Right atrium auricular region (tissue), 2 donors: ENCODE results near the gene ABCB11. TPM values are rescaled to one million over a fixed set of nuclear protein-coding genes. Genes with fewer than 3 reads are reported as not detected.

Experiments
- DNase-seq: peaks from one replicate; pipeline ENCODE4 v3.0.0-alpha.2; 2019; ENCODE audit warnings: low spot score
- H3K27ac ChIP-seq, 2 donors: fragments of 200-600 bp; sonication (generic); 1 replicate in 1 of 2; 2 replicates in 1 of 2; pipeline ENCODE4 v1.5.1; 2016 to 2019
- H3K27me3 ChIP-seq, 2 donors: fragments of 200-600 bp; sonication (generic); one replicate each; pipeline versions ENCODE4 v1.5.1 to v1.6.0; 2017 to 2019
- H3K36me3 ChIP-seq: fragments of 200-600 bp; sonication (generic); one replicate; pipeline ENCODE4 v1.5.1; 2016
- H3K4me1 ChIP-seq, 2 donors: fragments of 200-600 bp; sonication (generic); one replicate each; pipeline versions ENCODE4 v1.5.1 to v1.6.0; 2017 to 2019
- H3K4me3 ChIP-seq, 2 donors: fragments of 200-600 bp; sonication (generic); 1 replicate in 1 of 2; 2 replicates in 1 of 2; pipeline ENCODE4 v1.5.1; 2017 to 2019; ENCODE audit warnings: mild to moderate bottlenecking in 1 of 2, moderate library complexity in 1 of 2
- H3K9me3 ChIP-seq, 2 donors: fragments of 200-600 bp; sonication (generic); one replicate each; pipeline ENCODE4 v1.5.1; 2019
- CTCF ChIP-seq, 2 donors: fragments of 200-600 bp; sonication (generic); IDR thresholded peaks; one replicate each; pipeline ENCODE4 v1.5.1; 2019; ENCODE audit warnings: antibody characterized with exemption in 2 of 2
- total RNA-seq, 2 donors: library from RNA; depleted of rRNA; stranded (reverse); fragments of >200 nt; gene quantifications; one replicate each; pipeline ENCODE4 v1.1.0, GENCODE V29; 2016

Gene ABCB11
- total RNA-seq, 2 donors from 2014 or later, result 0.12 to 0.33 TPM

- no peak for DNase-seq
- H3K36me3 ChIP-seq, result no peaks in the 10 kb centered on the region
- no peaks in the 10 kb centered on the region for H3K27me3 ChIP-seq
- no peak overlapping the region for H3K4me3 ChIP-seq
- no peak overlapping the region for H3K27ac ChIP-seq
- TF ChIP-seq CTCF (IDR thresholded peaks at IDR 0.05), result no peak
- peaks cover 0 to 7% of the 10 kb centered on the region in 2 donors for H3K9me3 ChIP-seq
- H3K4me1 ChIP-seq, result no peaks in the 10 kb centered on the region
Observed at GRCh38 chr2:169047256-169048250, 16.4 kb upstream of the ABCB11 start.

DNA sequence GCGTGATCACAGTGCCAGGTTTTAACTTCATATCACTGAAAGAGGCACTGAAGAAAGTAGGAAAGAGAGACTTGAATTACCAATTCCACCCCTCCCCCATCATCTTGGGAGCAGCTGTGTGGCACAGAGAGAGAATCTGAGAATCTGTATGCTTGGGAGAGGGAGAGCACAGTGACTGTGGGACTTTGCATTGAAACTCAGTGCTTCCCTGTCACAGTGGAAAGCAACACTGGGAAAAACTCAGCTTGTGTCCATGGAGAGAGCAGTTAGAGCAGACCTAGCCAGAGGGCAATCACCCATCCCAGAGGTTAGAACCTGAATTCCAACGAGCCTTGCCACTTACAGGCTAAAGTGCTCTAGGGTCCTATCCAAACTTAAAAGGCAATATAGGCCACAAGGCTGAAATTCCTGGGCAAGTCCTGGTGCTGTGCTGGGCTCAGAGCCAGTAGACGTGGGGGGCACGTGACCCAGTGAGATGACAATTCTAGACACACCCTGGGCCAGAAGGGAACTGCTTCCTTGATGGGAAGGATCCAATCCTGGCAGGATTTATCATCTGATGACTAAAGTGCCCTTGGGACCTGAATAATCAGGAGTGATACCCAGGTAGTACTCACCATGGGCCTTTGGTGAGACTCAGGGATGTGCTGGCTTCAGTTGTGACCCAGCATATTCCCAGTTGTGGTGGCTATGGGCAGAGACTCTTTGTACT lies 15.5 kb upstream of the ABCB11 start:
- Histone ChIP-seq H3K27ac (no peak overlapping the region), H3K36me3 (no peaks in the 10 kb centered on the region), H3K9me3 (peaks cover 0 to 11% of the 10 kb centered on the region in 2 donors), H3K4me3 (no peak overlapping the region), H3K4me1 (no peaks in the 10 kb centered on the region), H3K27me3 (no peaks in the 10 kb centered on the region)
- no peak for DNase-seq
- TF ChIP-seq CTCF (IDR thresholded peaks at IDR 0.05), result no peak

DNA sequence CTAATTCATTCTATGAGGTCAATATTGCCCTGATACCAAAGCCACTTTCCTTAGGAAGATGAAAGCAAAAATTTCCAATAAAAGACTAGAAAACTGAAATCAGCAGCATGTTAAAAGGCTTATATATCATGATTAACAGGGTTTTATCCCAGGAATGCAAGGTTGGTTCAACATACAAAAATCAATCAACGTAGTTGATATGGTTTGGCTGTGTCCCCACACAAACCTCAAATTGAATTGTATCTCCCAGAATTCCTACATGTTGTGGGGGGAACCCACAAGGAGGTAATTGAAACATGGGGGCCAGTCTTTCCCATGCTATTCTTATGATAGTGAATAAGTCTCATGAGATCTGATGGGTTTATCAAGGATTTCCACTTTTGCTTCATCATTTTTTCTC lies 11.7 kb upstream of the ABCB11 start:
- Histone ChIP-seq H3K27ac (no peak overlapping the region), H3K4me3 (no peak overlapping the region), H3K27me3 (no peaks in the 10 kb centered on the region), H3K9me3 (peaks cover 0 to 11% of the 10 kb centered on the region in 2 donors), H3K4me1 (no peaks in the 10 kb centered on the region), H3K36me3 (no peaks in the 10 kb centered on the region)
- no peak for TF ChIP-seq CTCF (IDR thresholded peaks at IDR 0.05)
- DNase-seq, result no peak

DNA sequence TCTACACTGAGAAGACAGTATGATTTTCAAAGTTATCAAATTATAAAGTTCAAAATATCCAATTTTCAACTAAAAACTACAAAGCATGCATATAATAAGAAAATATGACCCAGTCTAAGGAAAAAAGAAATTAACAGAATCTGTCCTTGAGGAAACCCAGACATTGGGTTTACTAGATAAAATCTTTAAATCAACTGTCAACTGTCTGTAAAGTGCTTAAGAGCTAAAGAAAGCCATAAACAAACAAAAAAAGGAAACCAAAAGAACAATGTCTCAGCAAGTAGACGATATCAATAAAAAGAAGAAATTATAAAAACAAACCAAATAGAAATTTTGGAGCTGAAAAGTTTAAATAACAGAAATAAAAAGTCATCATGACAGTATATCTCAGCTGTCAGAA lies 10.5 kb upstream of the ABCB11 start:
- no peak overlapping the region for H3K4me3 ChIP-seq

GRCh38 chr2:169039702-169040101 lies 8.6 kb upstream of the ABCB11 start:
- Histone ChIP-seq H3K27me3 (no peaks in the 10 kb centered on the region), H3K9me3 (peaks cover 0 to 11% of the 10 kb centered on the region in 2 donors), H3K4me1 (no peaks in the 10 kb centered on the region), H3K4me3 (no peak overlapping the region), H3K27ac (no peak overlapping the region), H3K36me3 (no peaks in the 10 kb centered on the region)
- TF ChIP-seq CTCF (IDR thresholded peaks at IDR 0.05), result no peak
- DNase-seq, result no peak

More for the DNA sequence above, 10.5 kb upstream of the ABCB11 start:
- H3K27me3 ChIP-seq, result no peaks in the 10 kb centered on the region
- peaks cover 0 to 11% of the 10 kb centered on the region in 2 donors for H3K9me3 ChIP-seq
- DNase-seq, result no peak
- H3K4me1 ChIP-seq, result no peaks in the 10 kb centered on the region
- TF ChIP-seq CTCF (IDR thresholded peaks at IDR 0.05), result no peak
- no peaks in the 10 kb centered on the region for H3K36me3 ChIP-seq
- no peak overlapping the region for H3K27ac ChIP-seq
